ENCODE results near the gene TTC34. TPM values are rescaled to one million over a fixed set of nuclear protein-coding genes. Genes with fewer than 3 reads are reported as not detected.

The TTC34 gene
- total and polyA plus RNA-seq, 7 donors, result 0.01 to 0.15 (median 0.04) TPM

GRCh38 chr1:2632051-2632430, 169.5 kb downstream of the TTC34 start:
- ATAC-seq (no peak), DNase-seq (no peak)
- intact Hi-C loops (cut with DNase I), result no loop called here
- Histone ChIP-seq H3K4me3 (no peak overlapping the region), H3K9me3 (no peaks in the 10 kb centered on the region), H3K4me1 (no peaks in the 10 kb centered on the region), H3K27me3 (ENCODE audit: insufficient read depth in 3 of 3, low read length in 2 of 3) (peaks cover 0 to 64% (median 18%) of the 10 kb centered on the region in 3 donors), H3K27ac (no peak overlapping the region), H3K36me3 (ENCODE audit: insufficient read depth in 1 of 2, low read depth in 1 of 2) (no peaks in the 10 kb centered on the region)
- no peak for TF ChIP-seq CTCF (IDR thresholded peaks at IDR 0.05)
- 41 to 44% (median 43%) methylated on average over 8 of the region's 8 CpGs for WGBS, 3 donors

- intact Hi-C loops (cut with DNase I), result no loop called here
- Histone ChIP-seq H3K27ac (no peak overlapping the region), H3K27me3 (ENCODE audit: insufficient read depth in 3 of 3, low read length in 2 of 3) (peaks cover 0 to 71% (median 18%) of the 10 kb centered on the region in 3 donors), H3K9me3 (no peaks in the 10 kb centered on the region), H3K4me1 (no peaks in the 10 kb centered on the region), H3K36me3 (ENCODE audit: insufficient read depth in 1 of 2, low read depth in 1 of 2) (no peaks in the 10 kb centered on the region), H3K4me3 (no peak overlapping the region)
- no peak for TF ChIP-seq CTCF (IDR thresholded peaks at IDR 0.05)
- ATAC-seq, result no peak
- no peak for DNase-seq
- 62 to 67% (median 66%) methylated on average over 23 to 24 of the region's 24 CpGs for WGBS, 3 donors
Measured at GRCh38 chr1:2631136-2632050, 170.1 kb downstream of the TTC34 start.

- no peak for DNase-seq
- H3K4me1 ChIP-seq, result no peaks in the 10 kb centered on the region
- H3K27ac ChIP-seq, result no peak overlapping the region
- 92 to 95% (median 93%) methylated on average over 35 of the region's 35 CpGs for WGBS, 3 donors
- intact Hi-C loops (cut with DNase I), result no loop called here
- H3K9me3 ChIP-seq, result no peaks in the 10 kb centered on the region
- H3K4me3 ChIP-seq, result no peak overlapping the region
- no peak for TF ChIP-seq CTCF (IDR thresholded peaks at IDR 0.05)
- no peak for ATAC-seq
- H3K36me3 ChIP-seq (ENCODE audit: insufficient read depth in 1 of 2, low read depth in 1 of 2), result no peaks in the 10 kb centered on the region
- peaks cover 0 to 75% (median 18%) of the 10 kb centered on the region in 3 donors for H3K27me3 ChIP-seq (ENCODE audit: insufficient read depth in 3 of 3, low read length in 2 of 3)
Measured at GRCh38 chr1:2630498-2631135, 170.9 kb downstream of the TTC34 start.

- intact Hi-C loops (cut with DNase I), result no loop called here
- DNase-seq (no peak), ATAC-seq (no peak)
- Histone ChIP-seq H3K4me1 (no peaks in the 10 kb centered on the region), H3K4me3 (no peak overlapping the region), H3K27me3 (ENCODE audit: insufficient read depth in 3 of 3, low read length in 2 of 3) (peaks cover 0 to 71% (median 15%) of the 10 kb centered on the region in 3 donors), H3K36me3 (ENCODE audit: insufficient read depth in 1 of 2, low read depth in 1 of 2) (no peaks in the 10 kb centered on the region), H3K27ac (no peak overlapping the region), H3K9me3 (no peaks in the 10 kb centered on the region)
- WGBS, 3 donors, result 80 to 83% (median 82%) methylated on average over 23 of the region's 23 CpGs
- no peak for TF ChIP-seq CTCF (IDR thresholded peaks at IDR 0.05)
Measured at GRCh38 chr1:2629627-2630497, 171.6 kb downstream of the TTC34 start.
